Endothelial cell of umbilical vein (primary cell): ENCODE measurements around the gene TKT. TPM values are rescaled to one million over a fixed set of nuclear protein-coding genes. Genes with fewer than 3 reads are reported as not detected.

ENCODE experiments used
- BruUV-seq: library from RNA; stranded (reverse); fragments of 400-500 nt; replicated peaks from 2 replicates; lab custom pipeline; 2021; lab: Mats Ljungman, UMichigan
- CTCF ChIA-PET: fragments of 300-600, 350-600 bp; sonication (Branson Sonifier 250); formaldehyde crosslinking; loops from one replicate; lab custom pipeline; 2021; ENCODE audit warnings: antibody characterized with exemption, inconsistent platforms; lab: Charles Lee
- POLR2A ChIA-PET: fragments of 300-600, 350-600 bp; sonication (Branson Sonifier 250); formaldehyde crosslinking; loops from one replicate; lab custom pipeline; 2021; ENCODE audit warnings: antibody characterized with exemption, inconsistent platforms; lab: Charles Lee
- DNase-seq: peaks from one replicate; pipeline ENCODE4 v3.0.0-alpha.2; 2011; ENCODE audit warnings: low read depth, low spot score
- FAIRE-seq: peaks from 2 replicates; lab custom pipeline; 2011; peaks lifted over from hg19 to GRCh38; lab: Jason Lieb, UNC
- H2AFZ ChIP-seq: 2 replicates; pipeline ENCODE4 v1.6.0; 2012; ENCODE audit warnings: low read depth, low read length, control low read depth, inconsistent platforms
- H3K27ac ChIP-seq: 2 replicates; pipeline ENCODE4 v1.5.1; 2011; ENCODE audit warnings: low read depth, mild to moderate bottlenecking, control low read depth, low read length, moderate library complexity; ENCODE audit not compliant: insufficient read depth
- H3K27me3 ChIP-seq, 2 experiments: 2 replicates each; pipeline versions ENCODE4 v1.6.0 to v1.6.1; 2011; ENCODE audit warnings: low read length in 2 of 2, mixed read lengths in 1 of 2; ENCODE audit not compliant: control insufficient read depth in 2 of 2, insufficient read depth in 2 of 2
- H3K36me3 ChIP-seq, 2 experiments: 2 replicates in 1 of 2; 3 replicates in 1 of 2; pipeline ENCODE4 v1.5.1; 2011; ENCODE audit warnings: low read length in 2 of 2, mild to moderate bottlenecking in 1 of 2, moderate library complexity in 1 of 2; ENCODE audit not compliant: control insufficient read depth in 2 of 2, insufficient read depth in 2 of 2; ENCODE audit errors: extremely low read depth in 1 of 2
- H3K4me1 ChIP-seq: 3 replicates; pipeline ENCODE4 v1.5.1; 2011; ENCODE audit warnings: mild to moderate bottlenecking, low read length; ENCODE audit not compliant: control insufficient read depth, insufficient read depth; ENCODE audit errors: extremely low read depth
- H3K4me2 ChIP-seq: 2 replicates; pipeline ENCODE4 v1.6.1; 2011; ENCODE audit warnings: low read length, control low read depth, mixed read lengths; ENCODE audit not compliant: insufficient read depth
- H3K4me3 ChIP-seq, 3 experiments: fragments of 200-600 bp in 1 of 3; sonication (generic), shearing (Covaris generic) in 1 of 3; replicated peaks in 1 of 3; 2 replicates each; pipeline ENCODE4 v1.5.1; 2011 to 2016; ENCODE audit warnings: control low read depth in 3 of 3, low read length in 3 of 3, mild to moderate bottlenecking in 2 of 3, inconsistent platforms in 1 of 3, low read depth in 1 of 3, moderate library complexity in 1 of 3; ENCODE audit not compliant: insufficient read depth in 1 of 3
- H3K79me2 ChIP-seq: 2 replicates; pipeline ENCODE4 v1.6.0; 2012; ENCODE audit warnings: low read length, inconsistent platforms; ENCODE audit not compliant: control insufficient read depth, insufficient read depth
- H3K9ac ChIP-seq: replicated peaks from 2 replicates; pipeline ENCODE3; 2011; ENCODE audit warnings: low read length, control low read depth; ENCODE audit not compliant: insufficient read depth; ENCODE audit errors: extremely low read depth
- H3K9me1 ChIP-seq: replicated peaks from 3 replicates; pipeline ENCODE4 v1.6.0; 2011; ENCODE audit warnings: mild to moderate bottlenecking, low read length; ENCODE audit not compliant: control insufficient read depth, insufficient read depth; ENCODE audit errors: extremely low read depth
- H3K9me3 ChIP-seq: replicated peaks from 2 replicates; pipeline ENCODE4 v1.5.1; 2012; ENCODE audit warnings: low read length, inconsistent platforms; ENCODE audit not compliant: control insufficient read depth, insufficient read depth
- H4K20me1 ChIP-seq: replicated peaks from 2 replicates; pipeline ENCODE3; 2011; ENCODE audit warnings: mild to moderate bottlenecking, low read length; ENCODE audit not compliant: control insufficient read depth, insufficient read depth; ENCODE audit errors: extremely low read depth
- CTCF ChIP-seq, 2 donors: IDR thresholded peaks; 1 replicate in 1 of 2; 2 replicates in 1 of 2; pipeline ENCODE4 v1.5.1; 2011; ENCODE audit warnings: low read length in 2 of 2, mild to moderate bottlenecking in 2 of 2, moderate library complexity in 2 of 2, control low read depth in 1 of 2, inconsistent platforms in 1 of 2, low read depth in 1 of 2; ENCODE audit not compliant: insufficient read depth in 1 of 2; ENCODE audit errors: extremely low read depth in 1 of 2
- EZH2 ChIP-seq: IDR thresholded peaks from 2 replicates; pipeline ENCODE4 v1.6.1; 2012; ENCODE audit warnings: borderline replicate concordance, low read depth, mild to moderate bottlenecking, moderate library complexity, low read length, inconsistent platforms; ENCODE audit not compliant: severe bottlenecking
- FOS ChIP-seq: IDR thresholded peaks from 2 replicates; pipeline ENCODE4 v1.6.1; 2011; ENCODE audit warnings: mild to moderate bottlenecking, low read length, moderate library complexity, borderline replicate concordance; ENCODE audit not compliant: insufficient read depth
- GATA2 ChIP-seq: IDR thresholded peaks from 2 replicates; pipeline ENCODE4 v1.7.0; 2011; ENCODE audit warnings: low read depth, mild to moderate bottlenecking, moderate library complexity, mixed read lengths, low read length; ENCODE audit not compliant: insufficient read length, insufficient read depth
- JUN ChIP-seq: IDR thresholded peaks from 2 replicates; pipeline ENCODE4 v1.6.1; 2011; ENCODE audit warnings: borderline replicate concordance, low read depth; ENCODE audit not compliant: insufficient read length, insufficient read depth
- MAX ChIP-seq: IDR thresholded peaks from 2 replicates; pipeline ENCODE4 v1.6.1; 2011; ENCODE audit not compliant: insufficient read depth, insufficient read length
- MYC ChIP-seq: IDR thresholded peaks from one replicate; pipeline ENCODE4 v1.6.1; 2011; ENCODE audit warnings: mild to moderate bottlenecking, low read depth, low read length
- POLR2A ChIP-seq: IDR thresholded peaks from 2 replicates; pipeline ENCODE4 v1.6.1; 2012; ENCODE audit warnings: low read depth, mild to moderate bottlenecking, control low read depth, low read length
- POLR2AphosphoS5 ChIP-seq: IDR thresholded peaks from 2 replicates; pipeline ENCODE4 v1.6.1; 2012; ENCODE audit warnings: low read depth, mild to moderate bottlenecking, control low read depth, low read length, moderate library complexity; ENCODE audit not compliant: insufficient read depth
- dilution Hi-C: fragments of 300-500 bp; cut with MboI; formaldehyde crosslinking; loops from one replicate; pipeline ENCODE4 v1.15.0; 2019; ENCODE audit warnings: low sequenced_read_pairs; ENCODE audit not compliant: extremely low pct_ligation_motif_present
- intact Hi-C: fragments of 100-400 bp; cut with micrococcal nuclease; formaldehyde crosslinking; loops from one replicate; pipeline ENCODE4 v1.10.0; 2022
- polyA plus RNA-seq, 4 experiments: library from polyadenylated mRNA; depleted of rRNA in 3 of 4; stranded (reverse) in 3 of 4; unstranded in 1 of 4; fragments of >200 nt; gene quantifications; 2 replicates each; pipeline versions ENCODE4 v1.2.1 to v1.2.3, GENCODE V29; 2011 to 2012; ENCODE audit warnings: missing spikeins in 1 of 4
- total RNA-seq: library from RNA; stranded (reverse); gene quantifications from 2 replicates; pipeline ENCODE4 v1.2.3, GENCODE V29; 2021

Gene TKT
- total and polyA plus RNA-seq, 2 donors (not counting 3 experiments of a cell fraction or from before 2014, with no cell fraction given): 287 to 586 TPM

- BruUV-seq: no TSS peak
- POLR2A ChIA-PET: no interaction called here
- Histone ChIP-seq H3K79me2 (peaks cover 48% of the 10 kb centered on the region), H3K9ac (no peak overlapping the region), H3K27me3 (no peaks in the 10 kb centered on the region), H3K4me1 (peaks cover 25% of the 10 kb centered on the region), H2AFZ (no peak overlapping the region), H3K9me1 (no peaks in the 10 kb centered on the region), H3K27ac (no peak overlapping the region), H4K20me1 (no peaks in the 10 kb centered on the region), H3K4me3 (no peak overlapping the region), H3K9me3 (no peaks in the 10 kb centered on the region), H3K4me2 (no peak overlapping the region), H3K36me3 (peaks cover 51 to 67% of the 10 kb centered on the region in 2 experiments)
- TF ChIP-seq CTCF (IDR thresholded peaks at IDR 0.05; ENCODE audit: extremely low read depth in 1 of 2, insufficient read depth in 1 of 2, low read depth in 1 of 2, low read length in 2 of 2) (no peak), JUN (no peak), GATA2 (no peak), FOS (no peak), POLR2AphosphoS5 (no peak), MAX (no peak), EZH2 (no peak), MYC (no peak), POLR2A (no peak)
- FAIRE-seq (no peak), DNase-seq (no peak)
- dilution Hi-C loops: no loop called here
- CTCF ChIA-PET: interaction anchor here (0.9 kb wide), 2 partner anchors 12 to 13 kb away, joined by 3 read pairs; no protein-coding TSS in a partner anchor
- intact Hi-C loops: no loop called here
Observed at GRCh38 chr3:53232641-53233377, 23.0 kb downstream of the TKT start.
